ENCODE results near the gene P2RX7.

Gene P2RX7

DNA sequence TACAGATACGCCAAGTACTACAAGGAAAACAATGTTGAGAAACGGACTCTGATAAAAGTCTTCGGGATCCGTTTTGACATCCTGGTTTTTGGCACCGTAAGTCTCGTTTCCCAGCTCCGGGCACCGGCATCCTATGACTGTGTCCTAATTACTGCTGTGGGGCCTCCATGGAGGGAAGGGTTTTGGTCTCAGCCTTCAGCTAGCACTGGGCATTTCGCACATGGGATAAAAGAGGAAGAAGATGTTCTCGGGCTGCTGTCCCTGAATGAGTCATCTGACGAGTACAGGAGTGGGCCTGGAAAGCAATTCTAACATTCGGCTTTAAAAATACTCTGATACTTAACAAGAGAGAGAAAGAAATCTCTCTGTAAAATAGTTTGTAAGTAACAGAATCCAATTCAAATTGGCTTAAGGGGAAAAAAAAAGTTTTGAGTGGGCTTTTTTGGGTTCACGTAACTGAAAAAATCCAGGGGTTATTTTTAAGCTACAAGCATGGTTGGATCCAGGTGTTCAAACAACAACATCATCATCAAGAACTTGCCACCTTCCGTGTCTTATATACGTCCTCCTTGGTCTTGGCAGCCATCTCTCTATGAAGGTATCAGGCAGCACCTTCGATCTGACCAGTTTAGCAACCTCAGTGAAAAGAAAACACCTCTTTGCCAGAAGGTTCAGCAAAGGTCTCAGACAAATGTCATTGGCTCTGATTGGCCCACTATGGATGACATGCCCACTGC lies 42.9 kb downstream of the P2RX7 start:
- WGBS (ENCODE audit: insufficient coverage) = 93% methylated on average over 12 of the region's 16 CpGs
- H3K27me3 ChIP-seq (replicated peaks in 2 of 5; ENCODE audit: control insufficient read depth in 4 of 5, insufficient read depth in 5 of 5, low read length in 4 of 5) = no peaks in the 10 kb centered on the region
- no peaks in the 10 kb centered on the region for H3K9me3 ChIP-seq (ENCODE audit: control extremely low read depth in 1 of 5, control insufficient read depth in 4 of 5, insufficient read depth in 2 of 5, low read depth in 1 of 5, low read length in 4 of 5)
- POLR2A ChIA-PET = no interaction called here
- H3K4me1 ChIP-seq (ENCODE audit: control extremely low read depth in 1 of 4, control insufficient read depth in 4 of 4, insufficient read depth in 4 of 4, low read length in 3 of 4) = peaks cover 0 to 6% (median 2%) of the 10 kb centered on the region in 4 experiments
- CTCF ChIA-PET = no interaction called here
- DNase-seq = peak in 2 of 3 donors; percentile 32 to 35
- peaks cover 0 to 23% (median 2%) of the 10 kb centered on the region in 4 experiments for H3K36me3 ChIP-seq (ENCODE audit: control insufficient read depth in 4 of 4, insufficient read depth in 4 of 4, low read length in 3 of 4)
- no peak overlapping the region for H3K4me3 ChIP-seq (ENCODE audit: control insufficient read depth in 1 of 7, extremely low read depth in 1 of 7, insufficient read depth in 4 of 7, low read depth in 2 of 7, low read length in 6 of 7)
- H3K27ac ChIP-seq (ENCODE audit: insufficient read depth in 1 of 2, low read depth in 1 of 2, low read length in 2 of 2, poor library complexity in 1 of 2, severe bottlenecking in 2 of 2) = no peak overlapping the region

DNA sequence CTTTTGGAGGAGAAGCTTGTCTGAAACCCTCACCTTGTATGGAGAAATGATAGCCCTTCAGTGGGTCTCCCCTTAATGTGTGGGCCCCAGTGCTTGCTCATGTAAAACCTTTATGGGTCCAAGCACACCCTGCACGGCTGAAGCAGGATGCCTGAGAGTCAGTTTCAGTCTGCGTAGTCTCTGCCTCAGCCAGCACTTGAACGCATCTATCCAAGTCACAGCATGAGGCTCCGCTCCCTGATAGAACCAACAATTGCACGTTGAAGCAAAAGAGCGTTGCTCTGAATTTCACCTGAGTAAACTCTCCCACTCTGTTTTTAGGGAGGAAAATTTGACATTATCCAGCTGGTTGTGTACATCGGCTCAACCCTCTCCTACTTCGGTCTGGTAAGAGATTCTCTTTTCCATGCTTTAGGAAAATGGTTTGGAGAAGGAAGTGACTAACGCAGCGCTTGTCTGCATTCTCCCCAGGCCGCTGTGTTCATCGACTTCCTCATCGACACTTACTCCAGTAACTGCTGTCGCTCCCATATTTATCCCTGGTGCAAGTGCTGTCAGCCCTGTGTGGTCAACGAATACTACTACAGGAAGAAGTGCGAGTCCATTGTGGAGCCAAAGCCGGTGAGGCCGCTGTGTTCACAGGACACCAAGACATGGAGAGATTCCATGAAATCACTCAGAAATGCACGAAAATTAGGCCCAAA lies 44.3 kb downstream of the P2RX7 start:
- H3K4me3 ChIP-seq (ENCODE audit: control insufficient read depth in 1 of 7, extremely low read depth in 1 of 7, insufficient read depth in 4 of 7, low read depth in 2 of 7, low read length in 6 of 7) = no peak overlapping the region
- no peaks in the 10 kb centered on the region for H3K27me3 ChIP-seq (replicated peaks in 2 of 5; ENCODE audit: control insufficient read depth in 4 of 5, insufficient read depth in 5 of 5, low read length in 4 of 5)
- peaks cover 3 to 26% (median 6%) of the 10 kb centered on the region in 4 experiments for H3K36me3 ChIP-seq (ENCODE audit: control insufficient read depth in 4 of 4, insufficient read depth in 4 of 4, low read length in 3 of 4)
- DNase-seq = no peak
- peaks cover 0 to 4% (median 0%) of the 10 kb centered on the region in 5 experiments for H3K9me3 ChIP-seq (ENCODE audit: control extremely low read depth in 1 of 5, control insufficient read depth in 4 of 5, insufficient read depth in 2 of 5, low read depth in 1 of 5, low read length in 4 of 5)
- 99% methylated on average over 17 of the region's 19 CpGs for WGBS (ENCODE audit: insufficient coverage)
- ChIA-PET POLR2A (no interaction called here), CTCF (no interaction called here)
- no peak overlapping the region for H3K27ac ChIP-seq (ENCODE audit: insufficient read depth in 1 of 2, low read depth in 1 of 2, low read length in 2 of 2, poor library complexity in 1 of 2, severe bottlenecking in 2 of 2)
- peaks cover 0 to 6% (median 2%) of the 10 kb centered on the region in 4 experiments for H3K4me1 ChIP-seq (ENCODE audit: control extremely low read depth in 1 of 4, control insufficient read depth in 4 of 4, insufficient read depth in 4 of 4, low read length in 3 of 4)

DNA sequence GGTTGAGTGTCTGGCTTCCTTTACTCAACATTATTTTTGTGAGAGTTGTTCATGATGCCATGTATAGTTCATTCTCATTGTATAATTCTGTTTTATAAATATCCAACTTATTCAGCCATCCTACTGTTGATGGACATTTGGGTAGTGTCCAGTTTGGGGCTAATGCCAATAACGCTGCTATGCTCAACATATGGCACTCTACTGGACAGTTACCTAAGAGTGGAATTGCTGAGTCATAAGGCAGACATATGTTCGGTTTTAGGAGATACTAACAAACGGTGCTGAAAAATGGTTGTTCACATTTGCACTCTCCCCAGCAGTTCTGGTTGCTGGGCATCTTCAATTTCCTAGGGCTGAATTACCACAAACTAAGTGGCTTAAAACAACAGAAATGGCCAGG lies 48.5 kb downstream of the P2RX7 start:
- peaks cover 0 to 8% (median 0%) of the 10 kb centered on the region in 4 experiments for H3K4me1 ChIP-seq (ENCODE audit: control extremely low read depth in 1 of 4, control insufficient read depth in 4 of 4, insufficient read depth in 4 of 4, low read length in 3 of 4)
- CTCF ChIA-PET = interaction anchor here (0.7 kb wide), 1 partner anchor 193 kb away, joined by 3 read pairs; no protein-coding TSS in a partner anchor
- 93% methylated on average over 3 of the region's 3 CpGs for WGBS (ENCODE audit: insufficient coverage)

DNA sequence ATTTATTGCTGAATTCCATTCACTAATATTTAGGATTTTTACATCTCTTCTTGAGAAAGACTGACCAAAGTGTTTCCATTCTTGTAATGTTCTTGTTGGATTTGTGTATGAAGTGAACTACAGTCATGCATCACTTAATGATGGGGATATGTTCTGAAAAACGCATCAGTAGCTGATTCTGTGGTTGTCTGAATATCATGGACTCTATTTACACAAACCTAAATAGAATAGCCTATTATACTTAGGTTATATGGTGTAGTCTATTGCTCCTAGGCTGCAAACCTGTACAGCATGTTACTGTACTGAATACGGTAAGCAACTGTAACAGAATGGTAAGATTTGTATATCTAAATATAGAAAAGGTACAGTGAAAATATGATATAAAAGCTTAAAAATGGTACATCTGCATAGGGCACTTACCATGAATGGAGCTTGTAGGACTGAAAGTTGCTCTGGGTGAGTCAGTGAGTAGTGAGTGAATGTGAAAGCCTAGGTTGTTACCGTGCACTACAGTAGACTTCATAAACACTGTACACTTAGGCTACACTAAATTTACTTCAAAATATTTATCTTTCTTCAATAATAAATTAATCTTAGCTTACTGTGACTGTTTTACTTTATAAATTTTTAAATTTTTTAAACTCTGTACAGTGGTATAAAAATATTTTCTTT lies 49.7 kb downstream of the P2RX7 start:
- Histone ChIP-seq H3K4me1 (ENCODE audit: control extremely low read depth in 1 of 4, control insufficient read depth in 4 of 4, insufficient read depth in 4 of 4, low read length in 3 of 4) (peaks cover 0 to 6% (median 0%) of the 10 kb centered on the region in 4 experiments), H3K4me3 (ENCODE audit: control insufficient read depth in 1 of 7, extremely low read depth in 1 of 7, insufficient read depth in 4 of 7, low read depth in 2 of 7, low read length in 6 of 7) (no peak overlapping the region), H3K27ac (ENCODE audit: insufficient read depth in 1 of 2, low read depth in 1 of 2, low read length in 2 of 2, poor library complexity in 1 of 2, severe bottlenecking in 2 of 2) (no peak overlapping the region), H3K27me3 (replicated peaks in 2 of 5; ENCODE audit: control insufficient read depth in 4 of 5, insufficient read depth in 5 of 5, low read length in 4 of 5) (no peaks in the 10 kb centered on the region), H3K36me3 (ENCODE audit: control insufficient read depth in 4 of 4, insufficient read depth in 4 of 4, low read length in 3 of 4) (peaks cover 7 to 34% (median 13%) of the 10 kb centered on the region in 4 experiments), H3K9me3 (ENCODE audit: control extremely low read depth in 1 of 5, control insufficient read depth in 4 of 5, insufficient read depth in 2 of 5, low read depth in 1 of 5, low read length in 4 of 5) (peaks cover 0 to 4% (median 0%) of the 10 kb centered on the region in 5 experiments)
- ChIA-PET POLR2A (no interaction called here), CTCF (interaction anchor here (0.9 to 1.2 kb wide), 2 partner anchors 9 to 47 kb away, joined by 3 read pairs; no protein-coding TSS in a partner anchor)
- no peak for DNase-seq
- WGBS (ENCODE audit: insufficient coverage) = 100% methylated on average over 1 of the region's 3 CpGs

More for the DNA sequence above, 48.5 kb downstream of the P2RX7 start:
- H3K36me3 ChIP-seq (ENCODE audit: control insufficient read depth in 4 of 4, insufficient read depth in 4 of 4, low read length in 3 of 4) = peaks cover 7 to 40% (median 12%) of the 10 kb centered on the region in 4 experiments
- no peak for DNase-seq
- H3K27ac ChIP-seq (ENCODE audit: insufficient read depth in 1 of 2, low read depth in 1 of 2, low read length in 2 of 2, poor library complexity in 1 of 2, severe bottlenecking in 2 of 2) = no peak overlapping the region
- no peaks in the 10 kb centered on the region for H3K27me3 ChIP-seq (replicated peaks in 2 of 5; ENCODE audit: control insufficient read depth in 4 of 5, insufficient read depth in 5 of 5, low read length in 4 of 5)
- H3K9me3 ChIP-seq (ENCODE audit: control extremely low read depth in 1 of 5, control insufficient read depth in 4 of 5, insufficient read depth in 2 of 5, low read depth in 1 of 5, low read length in 4 of 5) = peaks cover 0 to 4% (median 0%) of the 10 kb centered on the region in 5 experiments
- POLR2A ChIA-PET = no interaction called here
- no peak overlapping the region for H3K4me3 ChIP-seq (ENCODE audit: control insufficient read depth in 1 of 7, extremely low read depth in 1 of 7, insufficient read depth in 4 of 7, low read depth in 2 of 7, low read length in 6 of 7)

DNA sequence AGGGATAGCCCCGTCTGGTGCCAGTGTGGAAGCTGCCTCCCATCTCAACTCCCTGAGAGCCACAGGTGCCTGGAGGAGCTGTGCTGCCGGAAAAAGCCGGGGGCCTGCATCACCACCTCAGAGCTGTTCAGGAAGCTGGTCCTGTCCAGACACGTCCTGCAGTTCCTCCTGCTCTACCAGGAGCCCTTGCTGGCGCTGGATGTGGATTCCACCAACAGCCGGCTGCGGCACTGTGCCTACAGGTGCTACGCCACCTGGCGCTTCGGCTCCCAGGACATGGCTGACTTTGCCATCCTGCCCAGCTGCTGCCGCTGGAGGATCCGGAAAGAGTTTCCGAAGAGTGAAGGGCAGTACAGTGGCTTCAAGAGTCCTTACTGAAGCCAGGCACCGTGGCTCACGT lies 51.7 kb downstream of the P2RX7 start:
- WGBS (ENCODE audit: insufficient coverage) = 93% methylated on average over 15 of the region's 15 CpGs
- peaks cover 5 to 29% (median 13%) of the 10 kb centered on the region in 4 experiments for H3K36me3 ChIP-seq (ENCODE audit: control insufficient read depth in 4 of 4, insufficient read depth in 4 of 4, low read length in 3 of 4)
- H3K4me3 ChIP-seq (ENCODE audit: control insufficient read depth in 1 of 7, extremely low read depth in 1 of 7, insufficient read depth in 4 of 7, low read depth in 2 of 7, low read length in 6 of 7) = no peak overlapping the region
- H3K27me3 ChIP-seq (replicated peaks in 2 of 5; ENCODE audit: control insufficient read depth in 4 of 5, insufficient read depth in 5 of 5, low read length in 4 of 5) = no peaks in the 10 kb centered on the region
- H3K9me3 ChIP-seq (ENCODE audit: control extremely low read depth in 1 of 5, control insufficient read depth in 4 of 5, insufficient read depth in 2 of 5, low read depth in 1 of 5, low read length in 4 of 5) = peaks cover 0 to 4% (median 0%) of the 10 kb centered on the region in 5 experiments
- H3K27ac ChIP-seq (ENCODE audit: insufficient read depth in 1 of 2, low read depth in 1 of 2, low read length in 2 of 2, poor library complexity in 1 of 2, severe bottlenecking in 2 of 2) = no peak overlapping the region
- POLR2A ChIA-PET = no interaction called here
- H3K4me1 ChIP-seq (ENCODE audit: control extremely low read depth in 1 of 4, control insufficient read depth in 4 of 4, insufficient read depth in 4 of 4, low read length in 3 of 4) = peaks cover 0 to 7% (median under 1%) of the 10 kb centered on the region in 4 experiments
- CTCF ChIA-PET = interaction anchor here (0.9 kb wide), 2 partner anchors 13 to 15 kb away, joined by 3 read pairs; no protein-coding TSS in a partner anchor
- DNase-seq = no peak

DNA sequence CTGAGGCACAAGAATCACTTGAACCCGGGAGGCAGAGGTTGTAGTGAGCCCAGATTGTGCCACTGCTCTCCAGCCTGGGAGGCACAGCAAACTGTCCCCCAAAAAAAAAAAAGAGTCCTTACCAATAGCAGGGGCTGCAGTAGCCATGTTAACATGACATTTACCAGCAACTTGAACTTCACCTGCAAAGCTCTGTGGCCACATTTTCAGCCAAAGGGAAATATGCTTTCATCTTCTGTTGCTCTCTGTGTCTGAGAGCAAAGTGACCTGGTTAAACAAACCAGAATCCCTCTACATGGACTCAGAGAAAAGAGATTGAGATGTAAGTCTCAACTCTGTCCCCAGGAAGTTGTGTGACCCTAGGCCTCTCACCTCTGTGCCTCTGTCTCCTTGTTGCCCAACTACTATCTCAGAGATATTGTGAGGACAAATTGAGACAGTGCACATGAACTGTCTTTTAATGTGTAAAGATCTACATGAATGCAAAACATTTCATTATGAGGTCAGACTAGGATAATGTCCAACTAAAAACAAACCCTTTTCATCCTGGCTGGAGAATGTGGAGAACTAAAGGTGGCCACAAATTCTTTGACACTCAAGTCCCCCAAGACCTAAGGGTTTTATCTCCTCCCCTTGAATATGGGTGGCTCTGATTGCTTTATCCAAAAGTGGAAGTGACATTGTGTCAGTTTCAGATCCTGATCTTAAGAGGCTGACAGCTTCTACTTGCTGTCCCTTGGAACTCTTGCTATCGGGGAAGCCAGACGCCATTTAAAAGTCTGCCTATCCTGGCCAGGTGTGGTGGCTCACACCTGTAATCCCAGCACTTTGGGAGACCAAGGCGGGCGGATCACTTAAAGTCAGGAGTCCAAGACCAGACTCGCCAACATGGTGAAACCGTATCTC lies 52.6 kb downstream of the P2RX7 start:
- H3K4me1 ChIP-seq (ENCODE audit: control extremely low read depth in 1 of 4, control insufficient read depth in 4 of 4, insufficient read depth in 4 of 4, low read length in 3 of 4) = peaks cover 0 to 11% (median 5%) of the 10 kb centered on the region in 4 experiments
- H3K9me3 ChIP-seq (ENCODE audit: control extremely low read depth in 1 of 5, control insufficient read depth in 4 of 5, insufficient read depth in 2 of 5, low read depth in 1 of 5, low read length in 4 of 5) = peaks cover 0 to 4% (median 0%) of the 10 kb centered on the region in 5 experiments
- 93% methylated on average over 6 of the region's 7 CpGs for WGBS (ENCODE audit: insufficient coverage)
- no peak overlapping the region for H3K27ac ChIP-seq (ENCODE audit: insufficient read depth in 1 of 2, low read depth in 1 of 2, low read length in 2 of 2, poor library complexity in 1 of 2, severe bottlenecking in 2 of 2)
- H3K4me3 ChIP-seq (ENCODE audit: control insufficient read depth in 1 of 7, extremely low read depth in 1 of 7, insufficient read depth in 4 of 7, low read depth in 2 of 7, low read length in 6 of 7) = no peak overlapping the region
- ChIA-PET CTCF (interaction anchor here (1.2 kb wide), 1 partner anchor 13 kb away, joined by 3 read pairs; no protein-coding TSS in a partner anchor), POLR2A (no interaction called here)
- peaks cover 5 to 27% (median 13%) of the 10 kb centered on the region in 4 experiments for H3K36me3 ChIP-seq (ENCODE audit: control insufficient read depth in 4 of 4, insufficient read depth in 4 of 4, low read length in 3 of 4)
- H3K27me3 ChIP-seq (replicated peaks in 2 of 5; ENCODE audit: control insufficient read depth in 4 of 5, insufficient read depth in 5 of 5, low read length in 4 of 5) = no peaks in the 10 kb centered on the region
- DNase-seq = no peak
